Erythroblast (primary cell): ENCODE data around the gene LHCGR.

Source experiments
- GATA1 ChIP-seq: IDR thresholded peaks from 2 replicates; pipeline ENCODE4 v1.6.1; 2011; ENCODE audit warnings: low read depth, mild to moderate bottlenecking, control low read depth, low read length, moderate library complexity
- POLR2A ChIP-seq: IDR thresholded peaks from 2 replicates; pipeline ENCODE4 v1.6.1; 2011; ENCODE audit warnings: mild to moderate bottlenecking, low read length

DNA sequence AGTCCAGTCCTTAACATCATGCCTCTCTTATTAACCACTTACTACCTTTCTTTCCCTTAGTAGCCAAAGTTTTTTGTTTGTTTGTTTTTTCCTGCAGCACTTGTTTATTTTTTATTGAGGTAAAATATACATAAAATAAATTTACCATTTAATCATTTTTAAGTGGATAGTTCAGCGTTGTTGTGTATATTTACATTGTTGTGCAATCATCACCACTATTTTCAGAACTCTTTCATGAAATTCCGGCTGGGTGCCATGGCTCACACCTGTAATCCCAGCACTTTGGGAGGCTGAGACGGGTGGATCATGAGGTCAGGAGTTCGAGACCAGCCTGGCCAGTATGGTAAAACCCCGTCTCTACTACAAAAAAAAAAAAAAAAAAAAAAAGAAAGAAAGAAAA, 38.1 kb upstream of the LHCGR start:
- no peak for TF ChIP-seq POLR2A
- TF ChIP-seq GATA1 = no peak
